HFFc6 (cell line): ENCODE data around the gene ACTN4. TPM values are rescaled to one million over a fixed set of nuclear protein-coding genes. Genes with fewer than 3 reads are reported as not detected.

Source experiments
- DNase-seq: peaks from one replicate; pipeline ENCODE4 v3.0.0-alpha.2; 2018
- H3K27ac Mint-ChIP-seq: 2 replicates; pipeline ENCODE4 v1.8.0; 2020; ENCODE audit warnings: mild to moderate bottlenecking, mixed read lengths
- H3K27me3 Mint-ChIP-seq: 2 replicates; pipeline ENCODE4 v1.8.0; 2021; ENCODE audit warnings: mild to moderate bottlenecking, moderate library complexity, mixed read lengths; ENCODE audit not compliant: insufficient read depth
- H3K36me3 Mint-ChIP-seq: 2 replicates; pipeline ENCODE4 v1.8.0; 2021; ENCODE audit warnings: low read depth, mixed read lengths
- H3K4me1 Mint-ChIP-seq: 2 replicates; pipeline ENCODE4 v1.8.0; 2020; ENCODE audit warnings: low read depth, mixed read lengths
- H3K4me3 Mint-ChIP-seq: 2 replicates; pipeline ENCODE4 v1.8.0; 2020; ENCODE audit warnings: mild to moderate bottlenecking, moderate library complexity, mixed read lengths
- H3K9me3 Mint-ChIP-seq: 2 replicates; pipeline ENCODE4 v1.8.0; 2020; ENCODE audit warnings: mild to moderate bottlenecking, mixed read lengths
- total RNA-seq, 6 experiments: library from RNA; stranded (reverse); fragmentation: NEBNext Ultra II Directional; extraction: Animal tissue kit (Norgen Biotek cat#: 25700); gene quantifications; 2 replicates in 1 of 6; 3 replicates in 5 of 6; pipeline ENCODE4 v1.2.3, GENCODE V29; 2021
- TF ChIP-seq, protein P1 (sequence below): fragments of 200-600 bp; sonication (generic); IDR thresholded peaks from 2 replicates; pipeline ENCODE4 v1.5.0; 2021; ENCODE audit warnings: antibody characterized with exemption, mild to moderate bottlenecking

ACTN4 gene
- total RNA-seq, 6 experiments from 2014 or later = 972 to 1,299 (median 1,250) TPM

DNA sequence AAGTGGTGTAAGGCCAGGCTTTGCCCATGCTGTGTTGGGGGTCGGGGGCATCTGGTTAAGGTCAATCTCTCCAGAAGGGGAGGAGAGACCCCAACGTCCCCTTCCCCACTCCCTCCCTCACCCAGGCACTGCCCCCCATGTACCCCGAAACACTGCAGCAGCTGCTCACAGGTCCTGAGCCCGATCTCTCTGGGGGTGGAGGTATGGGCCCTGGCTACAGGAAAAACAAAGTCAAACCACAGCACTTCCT is 86.7 kb downstream of the ACTN4 start:
- Mint-ChIP-seq H3K36me3 (peaks cover 28% of the 10 kb centered on the region), H3K9me3 (peaks cover 5% of the 10 kb centered on the region; the same call in 1 of the 2 replicates), H3K4me3 (no peak overlapping the region), H3K27me3 (peaks cover 34% of the 10 kb centered on the region), H3K4me1 (peaks cover 35% of the 10 kb centered on the region), H3K27ac (peak overlapping the region; percentile 74)
- TF ChIP-seq, protein P1, sequence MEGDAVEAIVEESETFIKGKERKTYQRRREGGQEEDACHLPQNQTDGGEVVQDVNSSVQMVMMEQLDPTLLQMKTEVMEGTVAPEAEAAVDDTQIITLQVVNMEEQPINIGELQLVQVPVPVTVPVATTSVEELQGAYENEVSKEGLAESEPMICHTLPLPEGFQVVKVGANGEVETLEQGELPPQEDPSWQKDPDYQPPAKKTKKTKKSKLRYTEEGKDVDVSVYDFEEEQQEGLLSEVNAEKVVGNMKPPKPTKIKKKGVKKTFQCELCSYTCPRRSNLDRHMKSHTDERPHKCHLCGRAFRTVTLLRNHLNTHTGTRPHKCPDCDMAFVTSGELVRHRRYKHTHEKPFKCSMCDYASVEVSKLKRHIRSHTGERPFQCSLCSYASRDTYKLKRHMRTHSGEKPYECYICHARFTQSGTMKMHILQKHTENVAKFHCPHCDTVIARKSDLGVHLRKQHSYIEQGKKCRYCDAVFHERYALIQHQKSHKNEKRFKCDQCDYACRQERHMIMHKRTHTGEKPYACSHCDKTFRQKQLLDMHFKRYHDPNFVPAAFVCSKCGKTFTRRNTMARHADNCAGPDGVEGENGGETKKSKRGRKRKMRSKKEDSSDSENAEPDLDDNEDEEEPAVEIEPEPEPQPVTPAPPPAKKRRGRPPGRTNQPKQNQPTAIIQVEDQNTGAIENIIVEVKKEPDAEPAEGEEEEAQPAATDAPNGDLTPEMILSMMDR = no peak
- no peak for DNase-seq

DNA sequence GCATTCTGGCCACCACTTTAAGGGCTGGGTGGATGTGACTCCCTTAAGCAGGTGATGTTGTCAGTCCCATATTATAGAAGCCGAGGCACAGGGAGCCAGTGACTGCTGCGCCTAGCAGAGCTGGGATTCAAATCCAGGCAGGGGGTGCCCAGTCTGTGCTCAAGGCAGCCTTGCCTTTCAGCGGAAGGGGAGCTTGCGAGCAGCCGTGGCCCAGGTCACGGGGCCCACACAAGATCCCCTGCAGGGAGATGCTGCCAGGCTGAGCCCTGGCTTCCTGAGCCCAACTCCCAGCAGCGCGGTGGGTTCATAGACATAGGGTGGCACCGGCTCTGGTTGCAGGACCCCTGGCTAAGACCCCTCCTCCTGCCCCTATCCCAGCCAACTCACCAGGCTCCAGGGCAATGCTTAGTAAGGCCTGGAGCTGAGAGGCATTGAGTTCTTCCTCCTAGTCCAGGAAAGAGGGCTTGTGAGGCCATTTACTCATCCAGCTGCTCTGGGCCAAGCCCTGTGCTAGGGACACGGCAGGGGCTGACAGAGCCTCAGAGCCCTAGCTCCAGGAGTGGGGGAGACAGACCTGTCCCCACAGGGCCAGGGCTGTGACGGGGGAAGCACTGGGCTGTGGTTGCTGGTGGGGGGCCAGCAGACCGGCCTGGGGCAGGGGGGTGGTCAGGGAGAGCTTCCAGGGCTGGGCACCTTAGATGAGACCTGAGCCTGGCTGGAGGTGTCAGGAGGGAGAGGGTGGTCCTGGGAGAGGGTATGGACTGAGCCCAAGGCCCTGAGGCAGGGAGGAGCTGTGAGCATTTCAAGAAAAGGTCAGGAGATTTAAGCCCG is 87.2 kb downstream of the ACTN4 start:
- peaks cover 26% of the 10 kb centered on the region for H3K36me3 Mint-ChIP-seq
- TF ChIP-seq, protein P1 = no peak
- DNase-seq = peak; percentile 31

DNA sequence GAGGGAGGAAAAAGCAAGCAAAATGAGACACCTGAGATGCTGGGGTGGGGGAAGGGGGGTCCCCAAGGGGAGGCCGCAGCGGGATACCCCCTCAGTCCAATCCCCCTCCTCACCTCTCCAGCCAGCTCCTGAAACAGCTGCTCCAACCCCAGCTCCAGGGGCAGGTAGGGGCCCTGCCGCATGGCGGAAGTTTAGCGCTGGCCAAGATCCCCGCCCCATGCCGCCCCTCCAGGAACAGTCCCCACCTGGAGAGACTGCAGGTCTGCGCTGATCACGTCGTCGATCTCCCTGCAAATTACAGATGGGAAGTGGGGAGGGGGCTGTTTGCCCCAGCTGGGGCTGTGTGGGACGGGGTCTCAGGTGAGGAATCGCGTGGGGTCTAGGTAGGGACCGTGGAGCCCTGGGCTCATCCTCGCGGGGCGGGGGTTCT is 87.8 kb downstream of the ACTN4 start:
- H3K9me3 Mint-ChIP-seq = peaks cover 5% of the 10 kb centered on the region; the same call in 1 of the 2 replicates
- H3K27me3 Mint-ChIP-seq = peaks cover 27% of the 10 kb centered on the region
- peak overlapping the region; percentile 47; the same call in 1 of the 2 replicates for H3K4me3 Mint-ChIP-seq
- TF ChIP-seq, protein P1 = no peak
- H3K27ac Mint-ChIP-seq = peak overlapping the region; percentile 74
- peaks cover 21% of the 10 kb centered on the region for H3K36me3 Mint-ChIP-seq
- H3K4me1 Mint-ChIP-seq = peaks cover 35% of the 10 kb centered on the region
- no peak for DNase-seq

More for the DNA sequence above, 87.2 kb downstream of the ACTN4 start:
- H3K4me1 Mint-ChIP-seq = peaks cover 35% of the 10 kb centered on the region
- peaks cover 32% of the 10 kb centered on the region for H3K27me3 Mint-ChIP-seq
- peaks cover 5% of the 10 kb centered on the region; the same call in 1 of the 2 replicates for H3K9me3 Mint-ChIP-seq
- H3K4me3 Mint-ChIP-seq = peak overlapping the region; percentile 47; the same call in 1 of the 2 replicates
- peak overlapping the region; percentile 74 for H3K27ac Mint-ChIP-seq

DNA sequence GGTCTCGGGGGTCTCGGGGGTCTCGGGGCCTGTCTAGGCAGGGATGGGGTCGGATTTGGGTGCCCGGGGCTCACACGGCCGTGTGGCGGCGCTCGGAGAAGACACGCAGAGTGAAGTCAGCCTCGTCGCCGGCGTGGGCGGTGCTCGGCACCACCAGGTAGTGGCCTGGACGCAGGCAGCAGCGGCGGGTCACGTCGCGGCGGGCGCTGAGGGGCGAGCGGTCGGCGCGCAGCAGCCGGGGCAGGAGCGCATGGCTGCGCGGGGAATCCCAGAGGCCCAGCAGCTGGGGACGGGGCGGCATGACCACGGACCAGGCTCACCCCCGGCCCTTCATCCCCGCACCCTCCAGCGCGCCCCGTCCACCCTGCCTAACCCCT is 88.6 kb downstream of the ACTN4 start:
- peaks cover 5% of the 10 kb centered on the region; the same call in 1 of the 2 replicates for H3K9me3 Mint-ChIP-seq
- TF ChIP-seq, protein P1 = no peak
- no peak for DNase-seq
- peaks cover 35% of the 10 kb centered on the region for H3K4me1 Mint-ChIP-seq
- H3K4me3 Mint-ChIP-seq = no peak overlapping the region
- H3K27me3 Mint-ChIP-seq = peaks cover 23% of the 10 kb centered on the region
- H3K36me3 Mint-ChIP-seq = peaks cover 17% of the 10 kb centered on the region
- H3K27ac Mint-ChIP-seq = no peak overlapping the region

DNA sequence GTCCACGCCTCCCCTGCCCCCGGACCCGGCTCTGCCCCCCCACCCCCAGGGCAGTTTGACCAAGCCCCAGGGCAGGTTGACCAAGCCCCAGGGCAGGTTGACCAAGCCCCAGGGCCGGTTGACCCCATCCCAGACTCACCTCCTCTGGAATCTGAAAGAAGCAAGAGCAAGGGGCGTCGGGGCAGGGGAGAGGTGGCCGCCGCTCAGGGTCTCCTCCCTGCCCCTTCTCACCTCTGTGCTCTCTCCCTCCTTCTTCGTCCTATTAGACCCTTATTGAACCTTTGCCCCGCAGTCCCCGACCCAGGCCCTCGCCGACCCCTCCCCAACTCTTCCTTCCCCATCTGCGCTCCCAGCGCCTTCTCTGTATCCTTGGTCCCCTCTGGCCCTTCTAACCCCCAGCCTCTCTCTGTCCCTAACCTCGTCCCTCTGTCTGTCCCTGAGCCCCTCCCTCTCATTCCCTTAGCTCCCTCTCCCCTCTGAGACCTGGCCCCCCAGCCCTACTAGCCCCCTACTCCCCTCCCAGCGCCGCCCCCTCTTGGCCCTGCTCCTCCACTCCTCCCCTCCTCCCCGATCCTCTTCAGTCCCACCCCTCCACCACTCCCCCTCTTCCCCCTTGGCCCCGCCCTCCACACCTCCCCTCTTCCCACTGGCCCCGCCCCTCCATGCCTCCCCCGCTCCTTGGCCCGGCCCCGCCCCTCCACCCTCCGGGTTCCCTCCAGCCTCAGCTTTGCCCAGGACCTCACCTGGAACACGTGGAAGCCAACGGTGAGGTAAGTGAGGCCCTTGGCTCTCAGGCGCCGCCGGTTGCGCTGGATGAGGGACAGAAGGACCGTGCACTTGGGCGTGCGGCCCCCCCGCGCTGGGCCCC is 89.2 kb downstream of the ACTN4 start:
- H3K4me1 Mint-ChIP-seq = peaks cover 33% of the 10 kb centered on the region
- no peak overlapping the region for H3K27ac Mint-ChIP-seq
- TF ChIP-seq, protein P1 = no peak
- H3K9me3 Mint-ChIP-seq = peaks cover 5% of the 10 kb centered on the region; the same call in 1 of the 2 replicates
- no peak for DNase-seq
- H3K36me3 Mint-ChIP-seq = peaks cover 14% of the 10 kb centered on the region
- peaks cover 21% of the 10 kb centered on the region for H3K27me3 Mint-ChIP-seq
- H3K4me3 Mint-ChIP-seq = peak overlapping the region; percentile 22; the same call in 1 of the 2 replicates
